K562 (cell line): ENCODE data around the gene LHPP. TPM values are rescaled to one million over a fixed set of nuclear protein-coding genes. Genes with fewer than 3 reads are reported as not detected.

Source experiments
- ATAC-seq: fragments of 200-7000 bp; cut with Tn5 transposase; 3 replicates; pipeline ENCODE4 v1.9.1; 2020; ENCODE audit warnings: moderate library complexity
- BruUV-seq: library from RNA; stranded (reverse); fragments of 400-500 nt; replicated peaks from 2 replicates; lab custom pipeline; 2021; lab: Mats Ljungman, UMichigan
- CTCF ChIA-PET: fragments of 300-600 bp; formaldehyde crosslinking; extraction: SDS; loops from one replicate; lab custom pipeline; 2021; ENCODE audit warnings: low intra/inter-chr PET ratio; lab: Yijun Ruan, JAX
- POLR2A ChIA-PET: fragments of 300-600, 350-650 bp; sonication (Branson Sonifier 250); formaldehyde crosslinking; extraction: SDS; loops from one replicate; lab custom pipeline; 2021; ENCODE audit warnings: antibody characterized with exemption, inconsistent platforms; lab: Yijun Ruan, JAX
- DNase-seq, 4 experiments: peaks; one replicate each; pipeline versions ENCODE4 v3.0.0 to v3.0.0-alpha.2; 2011 to 2018; ENCODE audit warnings: low spot score in 3 of 4, mixed read lengths in 3 of 4; ENCODE audit errors: extremely low read depth in 1 of 4
- FAIRE-seq: peaks from 2 replicates; lab custom pipeline; 2011; peaks lifted over from hg19 to GRCh38; lab: Jason Lieb, UNC
- H2AFZ ChIP-seq: 2 replicates; pipeline ENCODE4 v1.6.0; 2011; ENCODE audit warnings: low read depth, low read length, control low read depth, inconsistent platforms
- H3K27ac ChIP-seq: fragments of 200-600 bp; 3 replicates; pipeline ENCODE4 v1.8.0; 2011; ENCODE audit warnings: low read depth, mild to moderate bottlenecking, control low read depth, inconsistent platforms, low read length, moderate library complexity, mixed read lengths; ENCODE audit errors: extremely low read depth
- H3K27me3 ChIP-seq, 2 experiments: fragments of 300-600 bp in 1 of 2; 2 replicates in 1 of 2; 3 replicates in 1 of 2; pipeline versions ENCODE4 v1.6.0 to v1.8.0; 2011; ENCODE audit warnings: inconsistent platforms in 2 of 2, low read length in 2 of 2, mild to moderate bottlenecking in 1 of 2, mixed read lengths in 1 of 2, moderate library complexity in 1 of 2; ENCODE audit not compliant: control insufficient read depth in 2 of 2, insufficient read depth in 2 of 2
- H3K36me3 ChIP-seq: fragments of 300-600 bp; 3 replicates; pipeline ENCODE4 v1.8.0; 2011; ENCODE audit warnings: mild to moderate bottlenecking, low read length, inconsistent platforms; ENCODE audit not compliant: control insufficient read depth, insufficient read depth
- H3K4me1 ChIP-seq, 2 experiments: fragments of 200-600 bp in 1 of 2; replicated peaks in 1 of 2; 2 replicates in 1 of 2; 3 replicates in 1 of 2; pipeline versions ENCODE4 v1.5.1 to v1.8.0; 2011; ENCODE audit warnings: inconsistent platforms in 2 of 2, low read length in 2 of 2, mild to moderate bottlenecking in 1 of 2, mixed read lengths in 1 of 2, moderate library complexity in 1 of 2; ENCODE audit not compliant: control insufficient read depth in 2 of 2, insufficient read depth in 2 of 2
- H3K4me2 ChIP-seq: 2 replicates; pipeline ENCODE4 v1.6.1; 2011; ENCODE audit warnings: low read length, control low read depth, inconsistent platforms, mixed read lengths; ENCODE audit not compliant: insufficient read depth
- H3K4me3 ChIP-seq: fragments of 200-600 bp; sonication (generic), shearing (Covaris generic); 2 replicates; pipeline ENCODE4 v1.5.1; 2016; ENCODE audit warnings: control low read depth, inconsistent platforms
- H3K79me2 ChIP-seq: fragments of 200-600 bp; 3 replicates; pipeline ENCODE4 v1.8.0; 2011; ENCODE audit warnings: low read length, inconsistent platforms; ENCODE audit not compliant: control insufficient read depth, insufficient read depth
- H3K9ac ChIP-seq, 2 experiments: 2 replicates each; pipeline versions ENCODE4 v1.6.0 to v1.6.1; 2011; ENCODE audit warnings: low read depth in 2 of 2, low read length in 2 of 2, control low read depth in 1 of 2, inconsistent platforms in 1 of 2, mild to moderate bottlenecking in 1 of 2, mixed read lengths in 1 of 2; ENCODE audit not compliant: insufficient read depth in 1 of 2
- H3K9me1 ChIP-seq: one replicate; pipeline ENCODE4 v1.6.0; 2011; ENCODE audit warnings: inconsistent platforms, mild to moderate bottlenecking, low read length, moderate library complexity; ENCODE audit not compliant: control insufficient read depth, insufficient read depth
- H3K9me3 ChIP-seq: replicated peaks from 2 replicates; pipeline ENCODE4 v1.5.1; 2011; ENCODE audit warnings: low read depth, low read length, inconsistent platforms; ENCODE audit not compliant: control insufficient read depth, insufficient read depth
- H4K20me1 ChIP-seq: replicated peaks from 2 replicates; pipeline ENCODE4 v1.6.1; 2011; ENCODE audit warnings: low read length, inconsistent platforms, mixed read lengths; ENCODE audit not compliant: control insufficient read depth, insufficient read depth
- BHLHE40 ChIP-seq: IDR thresholded peaks from 2 replicates; pipeline ENCODE4 v1.6.1; 2011; ENCODE audit warnings: low read length, improper control_type of control experiment
- CBX1 ChIP-seq: sonication (generic); IDR thresholded peaks from 2 replicates; pipeline ENCODE4 v1.6.1; 2016; ENCODE audit warnings: antibody characterized with exemption, low read depth, mild to moderate bottlenecking
- ETV1 ChIP-seq: fragments of 450-650 bp; conservative IDR thresholded peaks from 2 replicates; pipeline ENCODE4 v1.6.1; 2016; ENCODE audit warnings: missing genetic modification characterization, control low read depth, low read depth, missing compliant biosample characterization
- HDGF ChIP-seq: fragments of 450-650 bp; IDR thresholded peaks from 2 replicates; pipeline ENCODE4 v1.6.1; 2016
- HNRNPK ChIP-seq: fragments of 200-400 bp; formaldehyde crosslinking; IDR thresholded peaks from one replicate; pipeline ENCODE4 v1.6.1; 2018; ENCODE audit warnings: mild to moderate bottlenecking, low read depth, low read length; ENCODE audit not compliant: poor library complexity, severe bottlenecking
- PRPF4 ChIP-seq: fragments of 200-400 bp; formaldehyde crosslinking; IDR thresholded peaks from one replicate; pipeline ENCODE4 v1.6.1; 2017; ENCODE audit warnings: low read length, low read depth, mild to moderate bottlenecking; ENCODE audit not compliant: insufficient read depth, poor library complexity, severe bottlenecking
- RBM22 ChIP-seq: fragments of 200-400 bp; formaldehyde crosslinking; IDR thresholded peaks from 2 replicates; pipeline ENCODE4 v1.6.1; 2018; ENCODE audit warnings: low read length, low read depth; ENCODE audit not compliant: poor library complexity, severe bottlenecking
- RCOR1 ChIP-seq, 2 experiments: IDR thresholded peaks; 2 replicates each; pipeline ENCODE4 v1.6.1; 2012; ENCODE audit warnings: low read depth in 2 of 2, low read length in 2 of 2, borderline replicate concordance in 1 of 2, improper control_type of control experiment in 1 of 2
- SRSF9 ChIP-seq: fragments of 200-400 bp; formaldehyde crosslinking; IDR thresholded peaks from 2 replicates; pipeline ENCODE4 v1.6.1; 2017; ENCODE audit warnings: low read depth, low read length, borderline replicate concordance
- TOE1 ChIP-seq, 2 experiments: fragments of 450-650 bp in 1 of 2; sonication (generic) in 1 of 2; formaldehyde crosslinking in 1 of 2; IDR thresholded peaks; 2 replicates each; pipeline versions ENCODE4 v1.7.1 to v1.8.0; 2016 to 2022; ENCODE audit warnings: borderline replicate concordance in 2 of 2, mild to moderate bottlenecking in 2 of 2, antibody characterized with exemption in 1 of 2, inconsistent platforms in 1 of 2, low read depth in 1 of 2, missing genetic modification reagents in 1 of 2, moderate library complexity in 1 of 2
- ZNF583 ChIP-seq: fragments of 250-450 bp; sonication (Bioruptor Pico); IDR thresholded peaks from 2 replicates; pipeline ENCODE4 v1.4.0; 2020
- ZNF766 ChIP-seq: fragments of 200-800 bp; sonication (Bioruptor generic); conservative IDR thresholded peaks from 2 replicates; pipeline ENCODE4 v1.6.1; 2016; ENCODE audit warnings: missing genetic modification characterization, missing compliant biosample characterization
- WGBS: fragments of 100-300 bp; shearing (Covaris generic); methylation state at CpG from one replicate; pipeline ENCODE4 v1.1.6; 2016; ENCODE audit warnings: low coverage, mixed read lengths; ENCODE audit not compliant: insufficient coverage; ENCODE audit errors: missing lambda C conversion rate; 5-methylcytosine and 5-hydroxymethylcytosine counted together
- in situ Hi-C: fragments of 300-500 bp; cut with MboI; formaldehyde crosslinking; loops from 4 replicates; pipeline ENCODE4 v1.15.0; 2018; ENCODE audit warnings: inconsistent platforms, mixed read lengths
- intact Hi-C: fragments of 100-400 bp; cut with micrococcal nuclease; formaldehyde crosslinking; loops from 2 replicates; pipeline ENCODE4 v1.14.2; 2022
- polyA plus RNA-seq, 8 experiments: library from polyadenylated mRNA; depleted of rRNA in 4 of 8; stranded (reverse) in 5 of 8; unstranded in 3 of 8; fragments of >200 nt; fragmentation: Nextera tagmentation in 2 of 8; fragmentation: Illumina TruSeq in 1 of 8; extraction: Ambion mirVana in 2 of 8; extraction: Trizol in 1 of 8; gene quantifications; 2 replicates each; pipeline versions ENCODE4 v1.2.1 to v1.2.3, GENCODE V29; 2011 to 2014; ENCODE audit warnings: inconsistent platforms in 1 of 8, missing spikeins in 1 of 8
- total RNA-seq, 7 experiments: library from RNA; depleted of rRNA in 6 of 7; stranded (reverse); fragments of >200 nt in 6 of 7; fragmentation: Illumina TruSeq in 2 of 7; extraction: Trizol in 2 of 7; gene quantifications; 2 replicates each; pipeline versions ENCODE4 v1.2.1 to v1.2.3, GENCODE V29; 2011 to 2021; ENCODE audit warnings: low replicate concordance in 1 of 7
- TF ChIP-seq, protein P1 (sequence below), 2 experiments: fragments of 200-800 bp in 1 of 2; sonication (Bioruptor generic) in 1 of 2; sonication (generic) in 1 of 2; formaldehyde crosslinking in 1 of 2; IDR thresholded peaks in 1 of 2; conservative IDR thresholded peaks in 1 of 2; 2 replicates each; pipeline versions ENCODE4 v1.5.0 to v1.6.1; 2016 to 2020; ENCODE audit warnings: missing compliant biosample characterization in 1 of 2, missing genetic modification characterization in 1 of 2, missing genetic modification reagents in 1 of 2
- TF ChIP-seq, protein P2 (sequence below): fragments of 450-650 bp; conservative IDR thresholded peaks from 2 replicates; pipeline ENCODE4 v1.6.1; 2016; ENCODE audit warnings: missing genetic modification characterization, low read depth, mild to moderate bottlenecking, control low read depth, missing compliant biosample characterization
- TF ChIP-seq, protein P3 (sequence below): fragments of 450-650 bp; IDR thresholded peaks from 2 replicates; pipeline ENCODE4 v1.6.1; 2016; ENCODE audit warnings: low read depth, mild to moderate bottlenecking, moderate library complexity

Gene LHPP
- total and polyA plus RNA-seq, 9 of the 15 experiments (the other 6 are each of a cell fraction or from before 2014, with no cell fraction given) = 0.34 to 7.4 (median 3.0) TPM

DNA sequence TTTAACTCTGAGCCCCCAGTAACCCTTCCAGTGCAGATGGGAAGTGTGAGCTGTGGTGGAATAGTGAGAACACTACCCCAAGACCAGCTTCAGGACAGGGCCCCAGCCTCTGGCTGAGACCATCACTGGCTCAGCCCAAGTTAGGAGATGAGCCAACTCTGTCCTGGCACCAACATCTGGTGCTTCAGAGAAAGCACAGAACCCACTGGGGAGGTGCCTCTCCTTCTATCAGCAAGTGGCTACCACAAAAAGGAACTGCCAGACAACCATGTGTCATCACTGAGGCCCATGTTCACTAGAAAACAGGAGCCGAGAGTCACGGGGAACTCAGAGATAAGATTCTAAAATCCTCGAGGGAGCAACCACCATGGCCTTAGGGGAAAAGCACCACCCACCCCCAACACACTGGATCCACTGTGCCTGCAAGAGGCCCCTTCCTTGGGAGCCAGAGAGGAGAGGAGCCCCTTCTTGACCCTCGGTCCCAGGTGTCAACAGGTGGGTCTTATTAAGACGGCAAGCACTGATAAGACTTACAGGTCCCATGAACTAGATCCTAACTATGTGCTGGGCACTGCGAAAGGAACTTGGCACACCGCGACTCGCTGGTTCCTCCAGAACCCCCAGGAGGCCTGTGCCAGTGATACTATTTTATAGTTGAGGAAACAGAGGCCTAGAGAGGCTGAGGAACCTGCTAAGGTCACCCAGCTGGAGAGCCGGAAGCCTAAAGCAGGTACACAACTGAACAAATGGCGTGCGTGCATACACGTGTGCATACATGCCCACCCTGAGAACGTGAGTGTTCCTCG, 179.9 kb downstream of the LHPP start:
- Histone ChIP-seq H3K9me3 (no peaks in the 10 kb centered on the region), H3K9ac (peak overlapping the region in 1 of 2 experiments; percentile 3; a peak in 2 of 4 replicates), H3K36me3 (peaks cover 6% of the 10 kb centered on the region; the same call in 1 of the 3 replicates), H4K20me1 (peaks cover 4% of the 10 kb centered on the region; the same call in 1 of the 2 replicates), H3K4me1 (peaks cover 26 to 58% of the 10 kb centered on the region in 2 experiments), H3K9me1 (no peaks in the 10 kb centered on the region), H3K4me3 (no peak overlapping the region), H3K79me2 (peaks cover 9% of the 10 kb centered on the region; the same call in 2 of the 3 replicates), H2AFZ (no peak overlapping the region), H3K4me2 (peak overlapping the region; percentile 42), H3K27ac (peak overlapping the region; percentile 71; the same call in 2 of the 3 replicates), H3K27me3 (no peaks in the 10 kb centered on the region)
- no TSS peak for BruUV-seq
- WGBS = 59% methylated on average over 11 of the region's 15 CpGs
- ChIA-PET POLR2A (interaction anchor here (0.6 to 0.7 kb wide), 2 partner anchors 10 to 13 kb away, joined by 3 read pairs; no protein-coding TSS in a partner anchor), CTCF (interaction anchor here (0.6 kb wide), 1 partner anchor 1078 kb away, joined by 3 read pairs; the partner anchor contains the start of gene EDRF1)
- FAIRE-seq (peak; percentile 72), DNase-seq (peak; percentile 41 to 57 (median 46)), ATAC-seq (peak; percentile 54)
- in situ Hi-C loops (no loop called here), intact Hi-C loops (no loop called here)
- no peak for TF ChIP-seq PRPF4
- TF ChIP-seq, protein P1, sequence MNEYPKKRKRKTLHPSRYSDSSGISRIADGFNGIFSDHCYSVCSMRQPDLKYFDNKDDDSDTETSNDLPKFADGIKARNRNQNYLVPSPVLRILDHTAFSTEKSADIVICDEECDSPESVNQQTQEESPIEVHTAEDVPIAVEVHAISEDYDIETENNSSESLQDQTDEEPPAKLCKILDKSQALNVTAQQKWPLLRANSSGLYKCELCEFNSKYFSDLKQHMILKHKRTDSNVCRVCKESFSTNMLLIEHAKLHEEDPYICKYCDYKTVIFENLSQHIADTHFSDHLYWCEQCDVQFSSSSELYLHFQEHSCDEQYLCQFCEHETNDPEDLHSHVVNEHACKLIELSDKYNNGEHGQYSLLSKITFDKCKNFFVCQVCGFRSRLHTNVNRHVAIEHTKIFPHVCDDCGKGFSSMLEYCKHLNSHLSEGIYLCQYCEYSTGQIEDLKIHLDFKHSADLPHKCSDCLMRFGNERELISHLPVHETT (CRISPR knock-in tag; conservative IDR thresholded peaks at IDR 0.05 in 1 of 2, IDR thresholded peaks at IDR 0.05 in 1 of 2) = peak in 1 of 2 experiments; percentile 56; a peak in 1 of 4 replicates
- TF ChIP-seq HDGF = no peak
- peak; percentile 73; the same call in 1 of the 2 replicates for TF ChIP-seq ZNF766 (CRISPR knock-in tag)
- no peak for TF ChIP-seq TOE1 (IDR thresholded peaks at IDR 0.05; ENCODE audit: borderline replicate concordance)
- TF ChIP-seq TOE1 (CRISPR knock-in tag; IDR thresholded peaks at IDR 0.05; ENCODE audit: borderline replicate concordance, low read depth) = no peak
- no peak for TF ChIP-seq RBM22
- TF ChIP-seq HNRNPK = no peak
- TF ChIP-seq, protein P2, sequence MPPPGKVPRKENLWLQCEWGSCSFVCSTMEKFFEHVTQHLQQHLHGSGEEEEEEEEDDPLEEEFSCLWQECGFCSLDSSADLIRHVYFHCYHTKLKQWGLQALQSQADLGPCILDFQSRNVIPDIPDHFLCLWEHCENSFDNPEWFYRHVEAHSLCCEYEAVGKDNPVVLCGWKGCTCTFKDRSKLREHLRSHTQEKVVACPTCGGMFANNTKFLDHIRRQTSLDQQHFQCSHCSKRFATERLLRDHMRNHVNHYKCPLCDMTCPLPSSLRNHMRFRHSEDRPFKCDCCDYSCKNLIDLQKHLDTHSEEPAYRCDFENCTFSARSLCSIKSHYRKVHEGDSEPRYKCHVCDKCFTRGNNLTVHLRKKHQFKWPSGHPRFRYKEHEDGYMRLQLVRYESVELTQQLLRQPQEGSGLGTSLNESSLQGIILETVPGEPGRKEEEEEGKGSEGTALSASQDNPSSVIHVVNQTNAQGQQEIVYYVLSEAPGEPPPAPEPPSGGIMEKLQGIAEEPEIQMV (tag) = no peak
- TF ChIP-seq ETV1 (tag) = no peak
- no peak for TF ChIP-seq CBX1
- TF ChIP-seq, protein P3, sequence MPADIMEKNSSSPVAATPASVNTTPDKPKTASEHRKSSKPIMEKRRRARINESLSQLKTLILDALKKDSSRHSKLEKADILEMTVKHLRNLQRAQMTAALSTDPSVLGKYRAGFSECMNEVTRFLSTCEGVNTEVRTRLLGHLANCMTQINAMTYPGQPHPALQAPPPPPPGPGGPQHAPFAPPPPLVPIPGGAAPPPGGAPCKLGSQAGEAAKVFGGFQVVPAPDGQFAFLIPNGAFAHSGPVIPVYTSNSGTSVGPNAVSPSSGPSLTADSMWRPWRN = no peak
- peak; percentile 55; the same call in 1 of the 2 replicates for TF ChIP-seq BHLHE40
- no peak for TF ChIP-seq SRSF9
- TF ChIP-seq RCOR1 (IDR thresholded peaks at IDR 0.05; ENCODE audit: borderline replicate concordance in 1 of 2, low read depth in 2 of 2, low read length in 2 of 2) = peak in 1 of 2 experiments; percentile 38; a peak in 1 of 4 replicates
- TF ChIP-seq ZNF583 (CRISPR knock-in tag) = no peak
